Endothelial cell of umbilical vein (primary cell): ENCODE data around the gene VPS36. TPM values are rescaled to one million over a fixed set of nuclear protein-coding genes. Genes with fewer than 3 reads are reported as not detected.

Source experiments
- BruUV-seq: library from RNA; stranded (reverse); fragments of 400-500 nt; replicated peaks from 2 replicates; lab custom pipeline; 2021; lab: Mats Ljungman, UMichigan
- CTCF ChIA-PET: fragments of 300-600, 350-600 bp; sonication (Branson Sonifier 250); formaldehyde crosslinking; loops from one replicate; lab custom pipeline; 2021; ENCODE audit warnings: antibody characterized with exemption, inconsistent platforms; lab: Charles Lee
- POLR2A ChIA-PET: fragments of 300-600, 350-600 bp; sonication (Branson Sonifier 250); formaldehyde crosslinking; loops from one replicate; lab custom pipeline; 2021; ENCODE audit warnings: antibody characterized with exemption, inconsistent platforms; lab: Charles Lee
- DNase-seq: peaks from one replicate; pipeline ENCODE4 v3.0.0-alpha.2; 2011; ENCODE audit warnings: low read depth, low spot score
- FAIRE-seq: peaks from 2 replicates; lab custom pipeline; 2011; peaks lifted over from hg19 to GRCh38; lab: Jason Lieb, UNC
- H2AFZ ChIP-seq: 2 replicates; pipeline ENCODE4 v1.6.0; 2012; ENCODE audit warnings: low read depth, low read length, control low read depth, inconsistent platforms
- H3K27ac ChIP-seq: 2 replicates; pipeline ENCODE4 v1.5.1; 2011; ENCODE audit warnings: low read depth, mild to moderate bottlenecking, control low read depth, low read length, moderate library complexity; ENCODE audit not compliant: insufficient read depth
- H3K27me3 ChIP-seq, 2 experiments: 2 replicates each; pipeline versions ENCODE4 v1.6.0 to v1.6.1; 2011; ENCODE audit warnings: low read length in 2 of 2, mixed read lengths in 1 of 2; ENCODE audit not compliant: control insufficient read depth in 2 of 2, insufficient read depth in 2 of 2
- H3K36me3 ChIP-seq, 2 experiments: 2 replicates in 1 of 2; 3 replicates in 1 of 2; pipeline ENCODE4 v1.5.1; 2011; ENCODE audit warnings: low read length in 2 of 2, mild to moderate bottlenecking in 1 of 2, moderate library complexity in 1 of 2; ENCODE audit not compliant: control insufficient read depth in 2 of 2, insufficient read depth in 2 of 2; ENCODE audit errors: extremely low read depth in 1 of 2
- H3K4me1 ChIP-seq: 3 replicates; pipeline ENCODE4 v1.5.1; 2011; ENCODE audit warnings: mild to moderate bottlenecking, low read length; ENCODE audit not compliant: control insufficient read depth, insufficient read depth; ENCODE audit errors: extremely low read depth
- H3K4me2 ChIP-seq: 2 replicates; pipeline ENCODE4 v1.6.1; 2011; ENCODE audit warnings: low read length, control low read depth, mixed read lengths; ENCODE audit not compliant: insufficient read depth
- H3K4me3 ChIP-seq, 3 experiments: fragments of 200-600 bp in 1 of 3; sonication (generic), shearing (Covaris generic) in 1 of 3; replicated peaks in 1 of 3; 2 replicates each; pipeline ENCODE4 v1.5.1; 2011 to 2016; ENCODE audit warnings: control low read depth in 3 of 3, low read length in 3 of 3, mild to moderate bottlenecking in 2 of 3, inconsistent platforms in 1 of 3, low read depth in 1 of 3, moderate library complexity in 1 of 3; ENCODE audit not compliant: insufficient read depth in 1 of 3
- H3K79me2 ChIP-seq: 2 replicates; pipeline ENCODE4 v1.6.0; 2012; ENCODE audit warnings: low read length, inconsistent platforms; ENCODE audit not compliant: control insufficient read depth, insufficient read depth
- H3K9ac ChIP-seq: replicated peaks from 2 replicates; pipeline ENCODE3; 2011; ENCODE audit warnings: low read length, control low read depth; ENCODE audit not compliant: insufficient read depth; ENCODE audit errors: extremely low read depth
- H3K9me1 ChIP-seq: replicated peaks from 3 replicates; pipeline ENCODE4 v1.6.0; 2011; ENCODE audit warnings: mild to moderate bottlenecking, low read length; ENCODE audit not compliant: control insufficient read depth, insufficient read depth; ENCODE audit errors: extremely low read depth
- H3K9me3 ChIP-seq: replicated peaks from 2 replicates; pipeline ENCODE4 v1.5.1; 2012; ENCODE audit warnings: low read length, inconsistent platforms; ENCODE audit not compliant: control insufficient read depth, insufficient read depth
- H4K20me1 ChIP-seq: replicated peaks from 2 replicates; pipeline ENCODE3; 2011; ENCODE audit warnings: mild to moderate bottlenecking, low read length; ENCODE audit not compliant: control insufficient read depth, insufficient read depth; ENCODE audit errors: extremely low read depth
- EZH2 ChIP-seq: IDR thresholded peaks from 2 replicates; pipeline ENCODE4 v1.6.1; 2012; ENCODE audit warnings: borderline replicate concordance, low read depth, mild to moderate bottlenecking, moderate library complexity, low read length, inconsistent platforms; ENCODE audit not compliant: severe bottlenecking
- FOS ChIP-seq: IDR thresholded peaks from 2 replicates; pipeline ENCODE4 v1.6.1; 2011; ENCODE audit warnings: mild to moderate bottlenecking, low read length, moderate library complexity, borderline replicate concordance; ENCODE audit not compliant: insufficient read depth
- GATA2 ChIP-seq: IDR thresholded peaks from 2 replicates; pipeline ENCODE4 v1.7.0; 2011; ENCODE audit warnings: low read depth, mild to moderate bottlenecking, moderate library complexity, mixed read lengths, low read length; ENCODE audit not compliant: insufficient read length, insufficient read depth
- JUN ChIP-seq: IDR thresholded peaks from 2 replicates; pipeline ENCODE4 v1.6.1; 2011; ENCODE audit warnings: borderline replicate concordance, low read depth; ENCODE audit not compliant: insufficient read length, insufficient read depth
- MAX ChIP-seq: IDR thresholded peaks from 2 replicates; pipeline ENCODE4 v1.6.1; 2011; ENCODE audit not compliant: insufficient read depth, insufficient read length
- MYC ChIP-seq: IDR thresholded peaks from one replicate; pipeline ENCODE4 v1.6.1; 2011; ENCODE audit warnings: mild to moderate bottlenecking, low read depth, low read length
- POLR2A ChIP-seq: IDR thresholded peaks from 2 replicates; pipeline ENCODE4 v1.6.1; 2012; ENCODE audit warnings: low read depth, mild to moderate bottlenecking, control low read depth, low read length
- POLR2AphosphoS5 ChIP-seq: IDR thresholded peaks from 2 replicates; pipeline ENCODE4 v1.6.1; 2012; ENCODE audit warnings: low read depth, mild to moderate bottlenecking, control low read depth, low read length, moderate library complexity; ENCODE audit not compliant: insufficient read depth
- dilution Hi-C: fragments of 300-500 bp; cut with MboI; formaldehyde crosslinking; loops from one replicate; pipeline ENCODE4 v1.15.0; 2019; ENCODE audit warnings: low sequenced_read_pairs; ENCODE audit not compliant: extremely low pct_ligation_motif_present
- intact Hi-C: fragments of 100-400 bp; cut with micrococcal nuclease; formaldehyde crosslinking; loops from one replicate; pipeline ENCODE4 v1.10.0; 2022
- polyA plus RNA-seq, 4 experiments: library from polyadenylated mRNA; depleted of rRNA in 3 of 4; stranded (reverse) in 3 of 4; unstranded in 1 of 4; fragments of >200 nt; gene quantifications; 2 replicates each; pipeline versions ENCODE4 v1.2.1 to v1.2.3, GENCODE V29; 2011 to 2012; ENCODE audit warnings: missing spikeins in 1 of 4
- total RNA-seq: library from RNA; stranded (reverse); gene quantifications from 2 replicates; pipeline ENCODE4 v1.2.3, GENCODE V29; 2021
- TF ChIP-seq, protein P1 (sequence below), 2 donors: IDR thresholded peaks; 1 replicate in 1 of 2; 2 replicates in 1 of 2; pipeline ENCODE4 v1.5.1; 2011; ENCODE audit warnings: low read length in 2 of 2, mild to moderate bottlenecking in 2 of 2, moderate library complexity in 2 of 2, control low read depth in 1 of 2, inconsistent platforms in 1 of 2, low read depth in 1 of 2; ENCODE audit not compliant: insufficient read depth in 1 of 2; ENCODE audit errors: extremely low read depth in 1 of 2

VPS36 gene
- total and polyA plus RNA-seq, 2 donors (not counting 3 experiments of a cell fraction or from before 2014, with no cell fraction given): 14.3 to 32.3 TPM

- BruUV-seq: no TSS peak
- Histone ChIP-seq H3K4me3 (no peak overlapping the region), H3K4me1 (no peaks in the 10 kb centered on the region), H3K9me3 (no peaks in the 10 kb centered on the region), H3K9ac (no peak overlapping the region), H3K27me3 (no peaks in the 10 kb centered on the region), H3K27ac (no peak overlapping the region), H4K20me1 (no peaks in the 10 kb centered on the region), H3K4me2 (no peak overlapping the region), H3K79me2 (no peaks in the 10 kb centered on the region), H3K36me3 (peaks cover 1 to 6% of the 10 kb centered on the region in 2 experiments), H3K9me1 (no peaks in the 10 kb centered on the region), H2AFZ (no peak overlapping the region)
- ChIA-PET CTCF (no interaction called here), POLR2A (no interaction called here)
- no peak for TF ChIP-seq MYC
- TF ChIP-seq, protein P1, sequence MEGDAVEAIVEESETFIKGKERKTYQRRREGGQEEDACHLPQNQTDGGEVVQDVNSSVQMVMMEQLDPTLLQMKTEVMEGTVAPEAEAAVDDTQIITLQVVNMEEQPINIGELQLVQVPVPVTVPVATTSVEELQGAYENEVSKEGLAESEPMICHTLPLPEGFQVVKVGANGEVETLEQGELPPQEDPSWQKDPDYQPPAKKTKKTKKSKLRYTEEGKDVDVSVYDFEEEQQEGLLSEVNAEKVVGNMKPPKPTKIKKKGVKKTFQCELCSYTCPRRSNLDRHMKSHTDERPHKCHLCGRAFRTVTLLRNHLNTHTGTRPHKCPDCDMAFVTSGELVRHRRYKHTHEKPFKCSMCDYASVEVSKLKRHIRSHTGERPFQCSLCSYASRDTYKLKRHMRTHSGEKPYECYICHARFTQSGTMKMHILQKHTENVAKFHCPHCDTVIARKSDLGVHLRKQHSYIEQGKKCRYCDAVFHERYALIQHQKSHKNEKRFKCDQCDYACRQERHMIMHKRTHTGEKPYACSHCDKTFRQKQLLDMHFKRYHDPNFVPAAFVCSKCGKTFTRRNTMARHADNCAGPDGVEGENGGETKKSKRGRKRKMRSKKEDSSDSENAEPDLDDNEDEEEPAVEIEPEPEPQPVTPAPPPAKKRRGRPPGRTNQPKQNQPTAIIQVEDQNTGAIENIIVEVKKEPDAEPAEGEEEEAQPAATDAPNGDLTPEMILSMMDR (IDR thresholded peaks at IDR 0.05; ENCODE audit: extremely low read depth in 1 of 2, insufficient read depth in 1 of 2, low read depth in 1 of 2, low read length in 2 of 2): no peak
- TF ChIP-seq GATA2: no peak
- TF ChIP-seq MAX: no peak
- no peak for TF ChIP-seq EZH2
- no peak for TF ChIP-seq FOS
- TF ChIP-seq JUN: no peak
- TF ChIP-seq POLR2AphosphoS5: no peak
- no peak for TF ChIP-seq POLR2A
- DNase-seq (no peak), FAIRE-seq (no peak)
- intact Hi-C loops: no loop called here
- dilution Hi-C loops: no loop called here
Measured at GRCh38 chr13:52421216-52421615, 29.2 kb downstream of the VPS36 start.
